GM12874 (cell line): ENCODE data around the gene SIN3B.

Experiments
- TF ChIP-seq, protein P1 (sequence below): IDR thresholded peaks from 2 replicates; pipeline ENCODE4 v1.5.1; 2011; ENCODE audit warnings: low read depth, mild to moderate bottlenecking, control low read depth, low read length, moderate library complexity; ENCODE audit not compliant: insufficient read depth

Gene SIN3B

DNA sequence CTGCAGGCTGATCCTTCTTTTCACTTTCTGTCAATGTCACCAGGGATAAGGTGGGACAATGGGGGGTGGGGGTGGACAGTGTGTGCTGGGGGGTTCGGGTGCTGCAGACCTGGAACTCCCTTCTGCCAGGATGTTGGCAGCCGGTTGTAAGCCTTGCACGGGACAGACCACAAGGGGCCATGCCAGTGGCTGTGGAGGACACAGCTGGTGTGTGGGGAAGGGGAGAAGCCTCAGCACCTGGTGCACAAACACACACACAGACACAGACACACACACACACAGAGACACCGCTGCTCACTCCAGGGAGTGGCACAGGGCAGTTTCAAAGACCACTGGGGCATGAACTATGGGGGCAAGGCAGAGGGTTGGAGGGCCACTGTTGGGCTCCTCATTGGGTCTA is 63.2 kb downstream of the SIN3B start:
- TF ChIP-seq, protein P1, sequence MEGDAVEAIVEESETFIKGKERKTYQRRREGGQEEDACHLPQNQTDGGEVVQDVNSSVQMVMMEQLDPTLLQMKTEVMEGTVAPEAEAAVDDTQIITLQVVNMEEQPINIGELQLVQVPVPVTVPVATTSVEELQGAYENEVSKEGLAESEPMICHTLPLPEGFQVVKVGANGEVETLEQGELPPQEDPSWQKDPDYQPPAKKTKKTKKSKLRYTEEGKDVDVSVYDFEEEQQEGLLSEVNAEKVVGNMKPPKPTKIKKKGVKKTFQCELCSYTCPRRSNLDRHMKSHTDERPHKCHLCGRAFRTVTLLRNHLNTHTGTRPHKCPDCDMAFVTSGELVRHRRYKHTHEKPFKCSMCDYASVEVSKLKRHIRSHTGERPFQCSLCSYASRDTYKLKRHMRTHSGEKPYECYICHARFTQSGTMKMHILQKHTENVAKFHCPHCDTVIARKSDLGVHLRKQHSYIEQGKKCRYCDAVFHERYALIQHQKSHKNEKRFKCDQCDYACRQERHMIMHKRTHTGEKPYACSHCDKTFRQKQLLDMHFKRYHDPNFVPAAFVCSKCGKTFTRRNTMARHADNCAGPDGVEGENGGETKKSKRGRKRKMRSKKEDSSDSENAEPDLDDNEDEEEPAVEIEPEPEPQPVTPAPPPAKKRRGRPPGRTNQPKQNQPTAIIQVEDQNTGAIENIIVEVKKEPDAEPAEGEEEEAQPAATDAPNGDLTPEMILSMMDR, result no peak

DNA sequence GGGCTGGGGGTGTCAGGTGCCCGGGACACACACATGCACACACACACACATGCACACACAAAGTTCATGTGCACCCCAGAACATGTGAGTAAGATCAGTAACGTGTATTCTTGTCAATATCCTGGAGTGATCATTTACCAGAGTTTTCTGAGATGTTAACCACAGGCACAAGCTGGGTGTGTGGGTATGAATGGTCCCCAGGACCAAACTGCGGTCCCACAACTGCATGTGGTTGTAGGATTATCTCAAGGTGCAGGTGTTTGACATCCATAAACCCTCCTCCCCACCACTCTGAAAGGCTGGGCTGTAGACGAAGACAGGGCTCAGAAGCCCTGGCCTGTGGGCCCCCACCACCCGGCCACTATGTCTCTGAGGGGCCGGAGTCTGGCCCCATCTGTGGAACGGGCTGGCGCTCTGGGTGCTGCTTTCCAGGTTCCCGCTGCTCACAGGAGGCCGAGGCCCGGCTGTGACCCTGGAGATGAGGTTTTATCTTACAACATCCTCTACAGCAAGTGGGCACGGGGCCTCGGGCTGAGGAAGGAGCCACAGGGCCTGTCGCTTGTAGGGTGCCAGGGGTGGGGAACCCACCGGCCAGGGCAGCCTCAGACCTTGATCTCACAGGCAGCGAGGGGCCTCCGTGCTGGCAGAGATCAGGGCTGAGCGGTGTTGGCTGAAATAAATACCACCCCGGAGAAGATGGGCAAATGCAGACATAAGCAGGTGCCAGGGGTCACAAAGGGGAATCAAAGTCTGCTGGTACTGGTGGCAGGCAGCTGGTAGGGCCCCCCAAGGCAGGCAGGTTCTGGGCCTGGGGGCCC is 63.9 kb downstream of the SIN3B start:
- TF ChIP-seq, protein P1, result no peak

DNA sequence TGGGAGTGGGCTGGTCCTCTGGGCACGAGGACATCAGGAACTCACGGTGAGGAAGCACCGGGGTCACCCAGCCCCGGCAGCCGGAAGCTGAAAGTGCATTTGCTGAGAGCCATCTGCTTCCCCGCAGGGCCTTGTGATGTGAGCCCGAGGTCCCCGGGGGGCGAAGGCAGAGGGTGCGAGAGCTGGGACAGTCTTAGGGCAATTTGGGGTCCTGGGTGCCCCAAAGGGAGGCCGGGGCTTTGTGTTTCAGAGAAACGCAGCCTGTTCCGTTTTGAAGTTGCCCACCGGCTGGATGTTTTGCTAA is 64.4 kb downstream of the SIN3B start:
- TF ChIP-seq, protein P1, result no peak

DNA sequence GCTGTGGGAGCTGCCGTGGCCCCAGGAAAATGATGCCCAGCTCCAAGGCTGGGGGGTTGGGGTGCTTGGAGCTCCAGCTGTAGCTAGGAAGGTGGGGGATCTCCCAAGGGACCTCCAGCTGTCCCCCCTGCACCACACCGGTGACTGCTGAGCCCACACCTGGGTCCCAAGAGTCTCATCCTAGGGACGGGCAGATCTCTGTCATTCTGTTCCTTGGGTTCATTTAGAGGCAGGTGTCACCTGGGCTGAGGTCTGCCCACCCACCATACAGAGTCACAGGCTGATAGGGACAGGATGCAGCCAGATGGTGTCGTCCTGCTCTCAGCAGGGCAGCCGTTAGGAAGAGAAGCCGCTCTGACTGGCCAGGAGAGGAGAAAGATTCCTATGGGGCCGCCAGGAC is 64.9 kb downstream of the SIN3B start:
- TF ChIP-seq, protein P1, result no peak

DNA sequence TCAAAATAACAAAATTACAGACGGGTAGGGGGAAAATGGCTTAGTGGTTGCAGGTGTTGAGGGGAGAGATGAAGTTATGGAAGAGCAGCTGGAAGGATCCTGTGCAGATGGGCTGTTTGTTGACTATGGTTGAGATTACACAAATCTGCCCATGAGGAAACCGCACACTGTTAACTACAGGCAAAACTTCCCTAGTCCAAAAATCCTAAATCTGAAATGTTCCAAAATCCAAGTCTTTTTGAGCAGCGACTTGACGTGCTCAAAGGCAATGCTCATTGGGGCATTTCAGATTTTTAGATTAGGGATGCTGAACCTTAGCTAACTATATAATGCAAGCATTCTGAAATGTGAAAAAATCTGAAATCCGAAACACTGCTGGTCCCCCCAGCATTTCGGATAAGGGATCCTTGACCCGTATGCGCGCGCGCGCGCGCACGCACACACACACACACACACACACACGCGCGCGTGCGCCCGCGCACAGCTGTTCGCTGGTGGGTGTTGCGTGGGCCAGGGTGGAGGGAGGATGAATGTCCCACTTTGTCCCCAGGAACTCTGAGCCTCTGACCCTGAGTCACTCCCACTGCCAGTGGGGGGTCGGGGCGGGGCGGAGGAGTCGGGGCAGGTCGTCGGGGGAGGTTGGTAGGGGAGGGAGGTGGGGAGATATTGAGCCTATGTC is 66.4 kb downstream of the SIN3B start:
- TF ChIP-seq, protein P1, result no peak

DNA sequence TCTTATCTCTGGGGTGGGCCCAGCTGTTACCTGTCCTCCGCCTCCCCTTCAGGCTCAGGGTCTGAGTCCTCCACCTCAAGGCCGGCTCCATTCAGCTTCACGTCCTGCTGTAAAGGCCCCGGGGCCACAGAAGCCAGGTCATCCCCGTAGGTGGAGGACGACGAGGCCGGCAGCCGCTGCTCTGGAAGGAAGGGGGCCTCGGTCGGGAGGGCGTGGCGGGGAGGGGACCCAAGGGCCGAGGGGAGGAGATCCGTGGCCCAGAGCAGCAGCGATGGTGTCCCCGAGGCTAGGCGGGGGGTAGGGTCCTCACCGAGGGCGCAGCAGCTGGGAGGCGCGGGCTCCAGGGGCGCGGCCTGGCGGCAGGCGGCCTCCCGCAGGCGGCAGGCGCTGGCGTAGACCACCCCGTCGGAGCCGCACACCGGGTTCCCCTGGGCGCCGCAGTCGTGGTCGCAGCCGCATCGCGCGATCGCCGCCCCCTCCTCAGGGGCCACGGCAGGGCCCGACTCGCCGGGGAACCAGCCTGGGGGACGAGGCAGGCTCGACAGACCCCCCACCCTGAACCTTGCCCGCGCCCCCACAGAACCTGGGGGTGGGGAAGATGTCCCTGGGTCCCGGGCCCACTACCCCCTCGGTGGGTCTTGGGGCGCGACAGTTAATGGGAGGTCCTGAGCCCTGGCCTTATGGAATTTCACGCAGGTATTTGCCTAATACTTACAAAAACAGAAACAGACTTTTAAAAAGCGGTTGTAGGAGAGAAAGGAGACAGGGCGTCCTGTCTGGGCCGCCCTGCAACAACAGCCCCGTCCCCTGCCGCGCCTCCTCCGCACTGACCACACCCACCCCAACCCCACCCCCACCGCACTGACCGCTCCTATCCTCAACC is 67.2 kb downstream of the SIN3B start:
- TF ChIP-seq, protein P1, result no peak
